GM12878 (cell line): ENCODE results near the gene ZNRF3. TPM values are rescaled to one million over a fixed set of nuclear protein-coding genes. Genes with fewer than 3 reads are reported as not detected.

Experiments
- ATAC-seq: fragments of 200-7000 bp; cut with Tn5 transposase; 3 replicates; pipeline ENCODE4 v1.9.1; 2020; ENCODE audit warnings: mild to moderate bottlenecking, moderate library complexity
- BruUV-seq: library from RNA; stranded (reverse); fragments of 400-500 nt; replicated peaks from 2 replicates; lab custom pipeline; 2021; lab: Mats Ljungman, UMichigan
- CTCF ChIA-PET: fragments of 300-600 bp; sonication (Branson Sonifier 250); formaldehyde crosslinking; extraction: SDS; loops from one replicate; lab custom pipeline; 2021; ENCODE audit warnings: inconsistent platforms; lab: Yijun Ruan, JAX
- POLR2A ChIA-PET: fragments of 350-600 bp; formaldehyde crosslinking; extraction: SDS; loops from one replicate; lab custom pipeline; 2021; ENCODE audit warnings: inconsistent platforms; lab: Charles Lee
- RAD21 ChIA-PET: fragments of 300-600 bp; sonication (Branson Sonifier 250); formaldehyde crosslinking; loops from one replicate; lab custom pipeline; 2023; ENCODE audit warnings: antibody characterized with exemption; ENCODE audit not compliant: unreplicated experiment; lab: Charles Lee
- SMC1A ChIA-PET: fragments of 300-600 bp; sonication (Branson Sonifier 250); formaldehyde crosslinking; loops from one replicate; lab custom pipeline; 2023; ENCODE audit not compliant: unreplicated experiment, uncharacterized antibody; lab: Charles Lee
- DNase-seq: peaks from one replicate; pipeline ENCODE4 v3.0.0-alpha.2; 2011; ENCODE audit warnings: low read depth, low spot score
- FAIRE-seq: peaks from 3 replicates; lab custom pipeline; 2011; peaks lifted over from hg19 to GRCh38; lab: Jason Lieb, UNC
- H2AFZ ChIP-seq: 2 replicates; pipeline ENCODE4 v1.6.0; 2011; ENCODE audit warnings: low read depth, low read length, control low read depth; ENCODE audit not compliant: control insufficient read depth
- H3K27ac ChIP-seq: 2 replicates; pipeline ENCODE4 v1.5.1; 2011; ENCODE audit warnings: control low read depth; ENCODE audit not compliant: control insufficient read depth, insufficient read depth
- H3K27me3 ChIP-seq, 2 experiments: replicated peaks in 1 of 2; 2 replicates each; pipeline versions ENCODE4 v1.6.0 to v1.6.1; 2011; ENCODE audit warnings: low read length in 1 of 2; ENCODE audit not compliant: control insufficient read depth in 2 of 2, insufficient read depth in 2 of 2
- H3K36me3 ChIP-seq, 2 experiments: 2 replicates each; pipeline ENCODE4 v1.5.1; 2011; ENCODE audit warnings: low read length in 1 of 2; ENCODE audit not compliant: control insufficient read depth in 2 of 2, insufficient read depth in 2 of 2
- H3K4me1 ChIP-seq: 2 replicates; pipeline ENCODE4 v1.6.1; 2011; ENCODE audit warnings: mild to moderate bottlenecking, low read length, moderate library complexity, mixed read lengths; ENCODE audit not compliant: control insufficient read depth, insufficient read depth
- H3K4me2 ChIP-seq: 2 replicates; pipeline ENCODE4 v1.6.0; 2011; ENCODE audit warnings: control low read depth; ENCODE audit not compliant: control insufficient read depth, insufficient read depth
- H3K4me3 ChIP-seq: fragments of 200-600 bp; sonication (generic); 2 replicates; pipeline ENCODE4 v1.5.1; 2016
- H3K79me2 ChIP-seq: 2 replicates; pipeline ENCODE4 v1.6.0; 2011; ENCODE audit warnings: low read length; ENCODE audit not compliant: control insufficient read depth, insufficient read depth
- H3K9ac ChIP-seq: 2 replicates; pipeline ENCODE4 v1.8.0; 2011; ENCODE audit warnings: low read length, control low read depth, mixed read lengths; ENCODE audit not compliant: control insufficient read depth, insufficient read depth
- H3K9me3 ChIP-seq: replicated peaks from 3 replicates; pipeline ENCODE4 v1.5.1; 2011; ENCODE audit warnings: mild to moderate bottlenecking, low read length; ENCODE audit not compliant: control insufficient read depth, insufficient read depth
- H4K20me1 ChIP-seq: 2 replicates; pipeline ENCODE4 v1.6.0; 2011; ENCODE audit not compliant: control insufficient read depth, insufficient read depth
- BHLHE40 ChIP-seq, 2 experiments: fragments of 450-650 bp in 1 of 2; IDR thresholded peaks; 2 replicates each; pipeline ENCODE4 v1.6.1; 2011 to 2017; ENCODE audit warnings: low read depth in 2 of 2, borderline replicate concordance in 1 of 2, improper control_type of control experiment in 1 of 2, low read length in 1 of 2, mild to moderate bottlenecking in 1 of 2
- BMI1 ChIP-seq: fragments of 450-650 bp; IDR thresholded peaks from 2 replicates; pipeline ENCODE4 v1.6.1; 2016; ENCODE audit warnings: mild to moderate bottlenecking, moderate library complexity, borderline replicate concordance
- CHD1 ChIP-seq: IDR thresholded peaks from 2 replicates; pipeline ENCODE4 v1.6.1; 2012; ENCODE audit warnings: low read depth, low read length, improper control_type of control experiment
- CHD4 ChIP-seq: fragments of 200-600 bp; sonication (generic); IDR thresholded peaks from 2 replicates; pipeline ENCODE4 v1.6.1; 2016; ENCODE audit warnings: mild to moderate bottlenecking
- DPF2 ChIP-seq: fragments of 450-650 bp; IDR thresholded peaks from 2 replicates; pipeline ENCODE4 v1.6.1; 2017; ENCODE audit warnings: mild to moderate bottlenecking
- E2F4 ChIP-seq: IDR thresholded peaks from 2 replicates; pipeline ENCODE4 v1.6.1; 2012; ENCODE audit warnings: low read depth, low read length, improper control_type of control experiment
- IKZF1 ChIP-seq: fragments of 450-650 bp; conservative IDR thresholded peaks from 2 replicates; pipeline ENCODE4 v1.6.1; 2017; ENCODE audit warnings: antibody characterized with exemption, mild to moderate bottlenecking
- IRF4 ChIP-seq: IDR thresholded peaks from 2 replicates; pipeline ENCODE4 v1.6.1; 2011; ENCODE audit warnings: low read depth, low read length
- JUNB ChIP-seq: IDR thresholded peaks from 2 replicates; pipeline ENCODE4 v1.6.1; 2016; ENCODE audit warnings: antibody characterized with exemption, mild to moderate bottlenecking
- KLF5 ChIP-seq: fragments of 450-650 bp; IDR thresholded peaks from 2 replicates; pipeline ENCODE4 v1.6.1; 2014; ENCODE audit warnings: mild to moderate bottlenecking; ENCODE audit not compliant: partially characterized antibody
- MAX ChIP-seq: IDR thresholded peaks from 2 replicates; pipeline ENCODE4 v1.6.1; 2012; ENCODE audit warnings: low read depth, low read length, improper control_type of control experiment
- NBN ChIP-seq: fragments of 450-650 bp; IDR thresholded peaks from 2 replicates; pipeline ENCODE4 v1.6.1; 2016
- TCF7 ChIP-seq: IDR thresholded peaks from 2 replicates; pipeline ENCODE4 v1.6.1; 2014; ENCODE audit warnings: antibody characterized with exemption, borderline replicate concordance
- USF1 ChIP-seq: IDR thresholded peaks from 2 replicates; pipeline ENCODE4 v1.6.1; 2011; ENCODE audit warnings: borderline replicate concordance, low read depth, mild to moderate bottlenecking, moderate library complexity, mixed read lengths, low read length; ENCODE audit not compliant: insufficient read depth; ENCODE audit errors: extremely low read length
- ZNF24 ChIP-seq: fragments of 450-650 bp; IDR thresholded peaks from 2 replicates; pipeline ENCODE4 v1.6.1; 2017; ENCODE audit warnings: antibody characterized with exemption, mild to moderate bottlenecking
- ZNF622 ChIP-seq: fragments of 450-650 bp; IDR thresholded peaks from 2 replicates; pipeline ENCODE4 v1.6.1; 2017; ENCODE audit warnings: mild to moderate bottlenecking, inconsistent platforms
- WGBS: methylation state at CpG from one replicate; pipeline ENCODE4 v1.1.6; 2016; ENCODE audit warnings: low lambda C conversion rate; ENCODE audit not compliant: insufficient replicate concordance, insufficient coverage; ENCODE audit errors: missing lambda C conversion rate; 5-methylcytosine and 5-hydroxymethylcytosine counted together
- in situ Hi-C: fragments of 300-500 bp; cut with MboI; formaldehyde crosslinking; loops from 9 replicates; pipeline ENCODE4 v1.14.3; 2018; ENCODE audit warnings: mixed read lengths
- intact Hi-C: fragments of 100-400 bp; cut with micrococcal nuclease; formaldehyde crosslinking; loops from one replicate; pipeline ENCODE4 v1.14.2; 2022; ENCODE audit not compliant: unreplicated experiment
- polyA plus RNA-seq, 11 experiments: library from polyadenylated mRNA; depleted of rRNA in 4 of 11; unstranded in 6 of 11; stranded (reverse) in 5 of 11; fragments of >200 nt; fragmentation: Nextera tagmentation in 4 of 11; fragmentation: Illumina TruSeq in 1 of 11; extraction: Ambion mirVana in 4 of 11; extraction: Trizol in 1 of 11; gene quantifications; 1 replicate in 1 of 11; 2 replicates in 10 of 11; pipeline versions ENCODE4 v1.2.1 to v1.2.3, GENCODE V29; 2011 to 2016; ENCODE audit warnings: inconsistent platforms in 2 of 11, missing spikeins in 2 of 11, low read depth in 1 of 11
- total RNA-seq, 4 experiments: library from RNA; depleted of rRNA in 3 of 4; stranded (reverse); fragments of >200 nt in 3 of 4; fragmentation: Illumina TruSeq in 1 of 4; extraction: Trizol in 1 of 4; gene quantifications; 2 replicates each; pipeline versions ENCODE4 v1.2.1 to v1.2.3, GENCODE V29; 2013 to 2021

Gene ZNRF3
- total and polyA plus RNA-seq, 10 of the 15 experiments (the other 5 are each of a cell fraction or from before 2014, with no cell fraction given), result 0.05 to 2.4 (median 0.46) TPM

GRCh38 chr22:29096736-29097669 lies 213.6 kb downstream of the ZNRF3 start:
- Histone ChIP-seq H3K27me3 (no peaks in the 10 kb centered on the region), H3K4me2 (no peak overlapping the region), H3K36me3 (no peaks in the 10 kb centered on the region), H4K20me1 (no peaks in the 10 kb centered on the region), H3K79me2 (no peaks in the 10 kb centered on the region), H2AFZ (no peak overlapping the region), H3K4me3 (no peak overlapping the region), H3K9me3 (no peaks in the 10 kb centered on the region), H3K9ac (no peak overlapping the region), H3K27ac (no peak overlapping the region), H3K4me1 (no peaks in the 10 kb centered on the region)
- FAIRE-seq, result no peak
- ChIA-PET CTCF (interaction anchor here (0.5 kb wide), 1 partner anchor 34 kb away, joined by 3 read pairs; no protein-coding TSS in a partner anchor), RAD21 (interaction anchor here (0.5 to 0.9 kb wide), 2 partner anchors 14 to 183 kb away, joined by 4 to 5 read pairs; no protein-coding TSS in a partner anchor), SMC1A (interaction anchor here (0.5 to 1.7 kb wide), 6 partner anchors 10 to 871 kb away, joined by 3 to 6 read pairs (median 4); no protein-coding TSS in a partner anchor), POLR2A (no interaction called here)
- in situ Hi-C loops (no loop called here), intact Hi-C loops (no loop called here)
- TF ChIP-seq USF1, result no peak
- 43% methylated on average over 13 of the region's 13 CpGs for WGBS
- BruUV-seq, result no TSS peak
- no peak for DNase-seq
- ATAC-seq, result no peak

- in situ Hi-C loops, result no loop called here
- ChIA-PET CTCF (no interaction called here), SMC1A (no interaction called here), RAD21 (no interaction called here), POLR2A (interaction anchor here (0.6 kb wide), 1 partner anchor 184 kb away, joined by 3 read pairs; no protein-coding TSS in a partner anchor)
- Histone ChIP-seq H3K9me3 (no peaks in the 10 kb centered on the region), H3K79me2 (no peaks in the 10 kb centered on the region), H3K27ac (no peak overlapping the region), H3K36me3 (no peaks in the 10 kb centered on the region), H3K4me3 (no peak overlapping the region), H3K9ac (no peak overlapping the region), H4K20me1 (no peaks in the 10 kb centered on the region), H3K4me2 (no peak overlapping the region), H3K27me3 (no peaks in the 10 kb centered on the region), H3K4me1 (no peaks in the 10 kb centered on the region), H2AFZ (no peak overlapping the region)
- no TSS peak for BruUV-seq
- 90% methylated on average over 2 of the region's 2 CpGs for WGBS
- FAIRE-seq (no peak), ATAC-seq (no peak), DNase-seq (no peak)
- intact Hi-C loops, result no loop called here
- TF ChIP-seq CHD4 (no peak), TCF7 (no peak), IRF4 (no peak), CHD1 (no peak), JUNB (no peak), NBN (no peak), BMI1 (no peak), BHLHE40 (IDR thresholded peaks at IDR 0.05; ENCODE audit: borderline replicate concordance in 1 of 2, low read depth in 2 of 2, low read length in 1 of 2) (no peak), ZNF622 (no peak), MAX (no peak), E2F4 (no peak), ZNF24 (no peak), DPF2 (no peak), KLF5 (no peak), IKZF1 (no peak)
Observed at GRCh38 chr22:29098296-29098695, 214.9 kb downstream of the ZNRF3 start.
